Measurements from ENCODE around the gene MPRIP.

- no peak for TF ChIP-seq CTCF (IDR thresholded peaks at IDR 0.05)
- peak in 1 of 3 donors; percentile 42 for TF ChIP-seq POLR2A (IDR thresholded peaks at IDR 0.05)
These were observed 164.1 kb downstream of the MPRIP start, which contains the start of gene PLD6 for GRCh38 chr17:17206124-17206912.

Data from body of pancreas (tissue), 4 donors.